DOHH2 (cell line): ENCODE results near the gene SIRT1.
"Not testable (repeated sequence)": the region's sequence is repeated elsewhere in the genome, so short reads cannot be mapped to it uniquely, and the experiment has no call there.

Experiments used
- H3F3A ChIP-seq: fragments of 200-600 bp; sonication (generic), shearing (Covaris generic); 2 replicates; pipeline ENCODE4 v1.6.0; 2016; ENCODE audit warnings: antibody characterized with exemption, mild to moderate bottlenecking; ENCODE audit not compliant: control insufficient read depth, insufficient read depth
- H3K27ac ChIP-seq: fragments of 200-600 bp; sonication (generic); 2 replicates; pipeline ENCODE4 v1.5.1; 2014; ENCODE audit warnings: low read depth, mild to moderate bottlenecking, low read length, moderate library complexity
- H3K27me3 ChIP-seq: fragments of 200-600 bp; sonication (generic); 2 replicates; pipeline ENCODE4 v1.6.1; 2014; ENCODE audit warnings: mild to moderate bottlenecking, low read length, mixed read lengths; ENCODE audit not compliant: control insufficient read depth
- H3K36me3 ChIP-seq: fragments of 200-600 bp; sonication (generic); 2 replicates; pipeline ENCODE4 v1.6.1; 2014; ENCODE audit warnings: mild to moderate bottlenecking, low read length, moderate library complexity, mixed read lengths; ENCODE audit not compliant: control insufficient read depth
- H3K4me1 ChIP-seq: fragments of 200-600 bp; sonication (generic); 2 replicates; pipeline ENCODE4 v1.6.1; 2014; ENCODE audit warnings: mild to moderate bottlenecking, low read length, mixed read lengths; ENCODE audit not compliant: control insufficient read depth
- H3K4me2 ChIP-seq: fragments of 200-600 bp; sonication (generic); 2 replicates; pipeline ENCODE4 v1.6.0; 2014; ENCODE audit warnings: mild to moderate bottlenecking, low read length, moderate library complexity
- H3K4me3 ChIP-seq: fragments of 200-600 bp; sonication (generic); 2 replicates; pipeline ENCODE4 v1.5.1; 2014; ENCODE audit warnings: mild to moderate bottlenecking, low read length, mixed read lengths
- H3K79me2 ChIP-seq: fragments of 200-600 bp; sonication (generic); 2 replicates; pipeline ENCODE4 v1.6.1; 2014; ENCODE audit warnings: mild to moderate bottlenecking, low read length, mixed read lengths; ENCODE audit not compliant: control insufficient read depth
- H3K9me2 ChIP-seq: fragments of 200-600 bp; sonication (generic); replicated peaks from 2 replicates; pipeline ENCODE4 v1.6.1; 2014; ENCODE audit warnings: mild to moderate bottlenecking, low read length, mixed read lengths; ENCODE audit not compliant: control insufficient read depth
- H3K9me3 ChIP-seq: fragments of 200-600 bp; sonication (generic); 2 replicates; pipeline ENCODE4 v1.6.1; 2014; ENCODE audit warnings: antibody characterized with exemption, low read length, mixed read lengths; ENCODE audit not compliant: control insufficient read depth, insufficient read depth
- H4K20me1 ChIP-seq: fragments of 200-600 bp; sonication (generic); 2 replicates; pipeline ENCODE4 v1.6.0; 2014; ENCODE audit warnings: low read depth, mild to moderate bottlenecking, antibody characterized with exemption, low read length, moderate library complexity; ENCODE audit not compliant: control insufficient read depth, insufficient read depth
- CTCF ChIP-seq: fragments of 200-600 bp; sonication (generic); IDR thresholded peaks from one replicate; pipeline ENCODE4 v1.5.1; 2014; ENCODE audit warnings: antibody characterized with exemption, mild to moderate bottlenecking, low read depth, low read length; ENCODE audit not compliant: poor library complexity, severe bottlenecking
- EZH2phosphoT487 ChIP-seq: fragments of 200-600 bp; sonication (generic); IDR thresholded peaks from 2 replicates; pipeline ENCODE4 v1.6.1; 2017; ENCODE audit warnings: borderline replicate concordance, mild to moderate bottlenecking, antibody characterized with exemption, low read length, moderate library complexity, mixed read lengths

The SIRT1 gene

GRCh38 chr10:67868132-67868531, 16.3 kb upstream of the SIRT1 start:
- Histone ChIP-seq H3K4me3 (no peak overlapping the region), H3K27ac (no peak overlapping the region), H3K27me3 (no peaks in the 10 kb centered on the region), H3K36me3 (no peaks in the 10 kb centered on the region), H3F3A (no peaks in the 10 kb centered on the region), H3K9me3 (no peaks in the 10 kb centered on the region), H3K79me2 (no peaks in the 10 kb centered on the region), H3K4me2 (no peak overlapping the region), H3K4me1 (peaks cover 23% of the 10 kb centered on the region), H4K20me1 (no peaks in the 10 kb centered on the region), H3K9me2 (no peaks in the 10 kb centered on the region)
- TF ChIP-seq CTCF (no peak), EZH2phosphoT487 (no peak)

- H3F3A ChIP-seq = no peaks in the 10 kb centered on the region
- H3K4me3 ChIP-seq = no peak overlapping the region
- H3K27me3 ChIP-seq = no peaks in the 10 kb centered on the region
- H3K9me3 ChIP-seq = no peaks in the 10 kb centered on the region
- H3K9me2 ChIP-seq = no peaks in the 10 kb centered on the region
- peaks cover 4% of the 10 kb centered on the region for H3K4me1 ChIP-seq
- H4K20me1 ChIP-seq = no peaks in the 10 kb centered on the region
- H3K36me3 ChIP-seq = no peaks in the 10 kb centered on the region
- H3K27ac ChIP-seq = no peak overlapping the region
- TF ChIP-seq CTCF (no peak), EZH2phosphoT487 (no peak)
- no peak overlapping the region for H3K4me2 ChIP-seq
- no peaks in the 10 kb centered on the region for H3K79me2 ChIP-seq
Observed at GRCh38 chr10:67869996-67870395, 14.5 kb upstream of the SIRT1 start.

- Histone ChIP-seq H4K20me1 (no peaks in the 10 kb centered on the region), H3K27ac (no peak overlapping the region), H3K9me2 (no peaks in the 10 kb centered on the region), H3K4me3 (no peak overlapping the region), H3K4me2 (no peak overlapping the region), H3F3A (no peaks in the 10 kb centered on the region), H3K36me3 (no peaks in the 10 kb centered on the region), H3K4me1 (no peaks in the 10 kb centered on the region), H3K79me2 (no peaks in the 10 kb centered on the region), H3K27me3 (no peaks in the 10 kb centered on the region), H3K9me3 (no peaks in the 10 kb centered on the region)
- no peak for TF ChIP-seq CTCF
- no peak for TF ChIP-seq EZH2phosphoT487
Observed at GRCh38 chr10:67875340-67876238, 8.9 kb upstream of the SIRT1 start.

DNA sequence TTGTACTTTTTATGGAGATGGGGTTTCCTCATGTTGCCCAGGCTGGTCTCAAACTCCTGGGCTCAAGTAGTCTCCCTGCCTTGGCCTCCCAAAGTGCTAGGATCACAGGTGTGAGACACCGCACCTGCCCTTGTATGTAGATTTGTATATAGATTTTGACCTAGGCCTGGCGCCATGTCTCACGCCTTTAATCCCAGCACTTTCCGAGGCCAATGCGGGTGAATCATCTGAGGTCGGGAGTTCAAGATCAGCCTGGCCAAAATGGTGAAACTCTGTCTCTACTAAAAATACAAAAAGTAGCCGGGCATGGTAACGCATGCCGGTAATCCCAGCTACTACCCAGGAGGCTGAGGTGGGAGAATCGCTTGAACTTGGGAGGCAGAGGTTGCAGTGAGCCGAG, 7.0 kb upstream of the SIRT1 start:
- not testable (repeated sequence) for H3K9me2 ChIP-seq, H3K9me3 ChIP-seq, H3F3A ChIP-seq, H4K20me1 ChIP-seq, H3K4me2 ChIP-seq, H3K36me3 ChIP-seq, H3K27ac ChIP-seq, H3K4me3 ChIP-seq, H3K4me1 ChIP-seq, H3K79me2 ChIP-seq, H3K27me3 ChIP-seq
